Measurements from ENCODE around the gene LRGUK. TPM values are rescaled to one million over a fixed set of nuclear protein-coding genes. Genes with fewer than 3 reads are reported as not detected.
A peak's percentile ranks its signal among the peaks of the same experiment; 100 is the strongest.

LRGUK gene
- total RNA-seq, 2 donors from 2014 or later: 0.36 to 0.98 TPM

DNA sequence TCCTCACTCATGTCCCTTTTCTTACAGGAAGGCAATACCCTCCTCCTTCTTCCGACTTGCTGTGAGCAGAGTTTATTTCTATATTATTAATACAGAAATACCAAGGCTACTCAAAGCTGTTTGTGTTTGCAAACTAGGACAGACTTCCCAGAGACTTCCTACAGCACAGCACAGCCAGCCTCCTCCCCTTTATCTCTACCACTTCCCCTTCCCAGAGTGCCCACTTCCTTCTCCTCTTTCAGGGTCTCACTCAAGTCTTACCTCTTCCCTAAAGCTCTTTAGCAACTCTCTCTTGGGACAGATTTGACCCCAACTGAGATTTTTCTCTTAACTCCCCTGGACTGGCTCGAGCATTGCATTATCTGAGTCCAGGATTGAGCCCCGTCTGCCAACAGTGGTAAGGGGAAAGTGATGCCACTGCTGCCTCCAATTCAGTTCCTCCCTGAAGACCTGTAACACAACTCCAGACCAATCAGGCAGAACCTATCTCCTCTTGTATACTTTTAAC lies 5.5 kb upstream of the LRGUK start:
- no peak for DNase-seq
- no peak for ATAC-seq

DNA sequence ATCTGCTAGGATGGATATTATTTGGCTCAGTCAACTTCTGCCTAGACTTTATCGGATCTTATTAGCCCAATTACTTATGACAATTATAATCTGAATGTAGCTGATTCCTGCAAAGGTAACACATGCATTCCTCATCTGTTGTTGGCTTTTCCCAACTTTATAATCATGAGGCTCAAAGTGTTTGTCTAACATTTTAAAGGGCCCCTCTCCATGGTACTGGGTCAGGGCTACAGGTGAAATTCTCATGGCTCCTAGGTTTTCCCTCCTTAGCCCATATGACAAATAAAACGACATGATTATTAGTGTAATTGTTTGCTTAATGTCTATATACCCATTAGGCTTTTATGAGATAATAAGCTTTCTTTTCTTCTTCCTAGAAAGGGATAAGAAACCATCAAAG lies 4.2 kb upstream of the LRGUK start:
- DNase-seq (no peak), ATAC-seq (no peak)
- intact Hi-C loops (cut with DNase I, micrococcal nuclease): no loop called here

More for the DNA sequence above, 5.5 kb upstream of the LRGUK start:
- intact Hi-C loops (cut with DNase I, micrococcal nuclease): no loop called here

DNA sequence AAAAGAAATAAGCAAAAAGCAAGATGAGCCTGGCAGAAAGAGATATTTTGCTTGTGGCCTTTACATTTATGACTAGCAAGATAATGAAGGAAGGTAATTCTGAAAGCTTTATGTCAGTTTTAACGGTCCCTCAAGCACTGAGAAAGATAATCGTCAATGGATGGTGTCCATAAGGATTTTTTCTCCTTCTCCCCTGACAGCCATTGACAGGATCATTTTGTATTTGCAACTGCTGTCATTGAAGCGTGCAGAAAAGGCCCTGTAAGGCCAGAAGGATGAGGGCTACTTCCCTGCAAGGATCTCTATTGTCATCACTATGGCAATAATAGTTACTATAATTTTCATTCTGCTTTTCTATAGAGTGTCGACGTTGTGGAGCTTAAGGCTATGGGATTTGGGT lies 994 bp upstream of the LRGUK start:
- intact Hi-C loops (cut with DNase I, micrococcal nuclease): no loop called here
- ATAC-seq (no peak), DNase-seq (no peak)

DNA sequence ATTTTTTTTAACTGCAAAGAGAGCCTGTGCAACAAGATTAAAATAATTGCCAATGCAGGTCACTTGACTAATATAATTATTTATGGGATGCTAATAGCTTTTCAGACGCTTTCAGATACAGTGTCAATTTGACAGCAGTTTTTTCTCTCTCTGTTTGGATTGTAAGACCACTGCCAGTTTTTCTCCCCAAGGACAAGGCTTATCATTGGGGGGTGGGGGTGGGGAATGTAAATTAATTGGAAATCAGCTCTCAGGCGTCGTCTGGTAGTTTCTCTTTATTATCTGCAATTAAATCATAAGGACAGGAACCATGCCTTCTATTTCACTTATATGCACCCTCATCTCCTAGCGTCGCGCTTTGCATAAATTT lies 559 bp upstream of the LRGUK start:
- ATAC-seq: no peak
- DNase-seq: no peak
- intact Hi-C loops (cut with DNase I, micrococcal nuclease): no loop called here

DNA sequence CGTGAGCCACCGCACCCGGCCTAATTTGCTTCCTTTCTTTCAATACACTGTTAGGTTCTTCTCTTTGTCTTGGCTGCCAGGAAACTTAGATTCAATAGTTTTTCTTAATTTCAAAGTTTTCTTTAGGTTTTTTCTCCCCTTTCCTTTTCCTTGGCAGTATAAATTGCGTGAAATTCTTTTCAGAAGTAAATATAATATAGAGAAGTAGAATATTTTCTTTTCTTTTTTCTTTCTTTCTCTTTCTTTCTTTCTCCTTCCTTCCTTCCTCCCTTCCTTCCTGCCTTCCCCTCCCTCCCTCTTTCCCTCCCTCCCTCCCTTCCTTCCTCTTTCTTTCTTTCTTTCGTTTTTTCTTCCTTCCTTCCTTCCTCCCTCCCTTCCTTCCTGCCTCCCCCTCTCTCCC lies 1.7 kb downstream of the LRGUK start:
- ATAC-seq: no peak
- no peak for DNase-seq
- intact Hi-C loops (cut with DNase I, micrococcal nuclease): no loop called here

DNA sequence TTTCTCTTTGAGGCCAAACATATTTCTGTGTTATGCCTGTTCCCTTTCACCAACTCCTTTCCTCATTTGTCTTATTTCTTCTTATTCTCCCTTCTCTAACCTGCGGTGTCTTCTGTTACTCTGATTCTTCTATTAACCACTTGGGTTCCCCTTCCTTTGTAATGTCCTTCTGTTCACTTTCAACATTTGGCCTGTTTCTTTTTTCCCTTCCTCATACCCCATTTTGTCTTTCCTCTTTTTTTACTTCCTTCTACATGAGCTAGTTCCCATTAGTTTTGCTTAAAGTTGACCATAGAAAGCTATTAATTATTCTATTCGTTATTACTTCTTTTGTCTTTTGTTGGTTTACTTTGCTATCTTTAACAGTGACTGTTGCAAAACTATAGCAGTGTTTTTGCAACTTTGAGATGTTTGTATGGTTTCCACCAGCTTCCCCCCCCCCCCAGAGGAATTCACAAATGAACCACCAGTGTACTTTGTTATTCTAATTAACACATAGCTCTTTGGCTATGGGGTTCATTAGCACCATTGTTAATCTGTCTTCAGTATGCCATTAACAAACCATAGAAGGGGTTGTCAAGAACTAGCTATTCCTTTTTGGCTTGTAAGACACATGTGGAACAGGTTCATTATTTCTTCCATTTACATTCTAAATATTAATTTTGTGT lies 2.9 kb downstream of the LRGUK start:
- no peak for ATAC-seq
- intact Hi-C loops (cut with DNase I, micrococcal nuclease): no loop called here

DNA sequence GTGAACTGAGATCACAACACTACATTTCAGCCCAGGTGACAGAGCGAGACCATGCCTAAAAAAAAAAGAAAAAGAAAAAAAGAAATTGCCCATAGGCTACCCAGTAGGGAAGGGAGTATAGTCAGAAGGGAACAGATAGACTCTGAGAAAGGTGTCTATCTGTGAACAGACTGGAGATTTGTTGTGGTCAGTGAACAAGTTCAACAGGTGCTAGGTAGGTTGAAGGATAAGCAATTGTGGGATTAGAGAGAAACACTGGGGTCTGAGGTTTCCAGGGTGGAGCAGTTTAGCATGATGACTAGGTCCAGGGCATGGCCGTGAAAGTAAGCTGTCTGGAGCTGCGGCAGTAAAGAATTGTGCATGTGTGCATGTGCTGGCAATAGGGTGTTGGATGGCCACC lies 6.9 kb downstream of the LRGUK start:
- no peak for DNase-seq
- intact Hi-C loops (cut with DNase I, micrococcal nuclease): no loop called here
- ATAC-seq: no peak

More for the DNA sequence above, 2.9 kb downstream of the LRGUK start:
- DNase-seq: no peak

DNA sequence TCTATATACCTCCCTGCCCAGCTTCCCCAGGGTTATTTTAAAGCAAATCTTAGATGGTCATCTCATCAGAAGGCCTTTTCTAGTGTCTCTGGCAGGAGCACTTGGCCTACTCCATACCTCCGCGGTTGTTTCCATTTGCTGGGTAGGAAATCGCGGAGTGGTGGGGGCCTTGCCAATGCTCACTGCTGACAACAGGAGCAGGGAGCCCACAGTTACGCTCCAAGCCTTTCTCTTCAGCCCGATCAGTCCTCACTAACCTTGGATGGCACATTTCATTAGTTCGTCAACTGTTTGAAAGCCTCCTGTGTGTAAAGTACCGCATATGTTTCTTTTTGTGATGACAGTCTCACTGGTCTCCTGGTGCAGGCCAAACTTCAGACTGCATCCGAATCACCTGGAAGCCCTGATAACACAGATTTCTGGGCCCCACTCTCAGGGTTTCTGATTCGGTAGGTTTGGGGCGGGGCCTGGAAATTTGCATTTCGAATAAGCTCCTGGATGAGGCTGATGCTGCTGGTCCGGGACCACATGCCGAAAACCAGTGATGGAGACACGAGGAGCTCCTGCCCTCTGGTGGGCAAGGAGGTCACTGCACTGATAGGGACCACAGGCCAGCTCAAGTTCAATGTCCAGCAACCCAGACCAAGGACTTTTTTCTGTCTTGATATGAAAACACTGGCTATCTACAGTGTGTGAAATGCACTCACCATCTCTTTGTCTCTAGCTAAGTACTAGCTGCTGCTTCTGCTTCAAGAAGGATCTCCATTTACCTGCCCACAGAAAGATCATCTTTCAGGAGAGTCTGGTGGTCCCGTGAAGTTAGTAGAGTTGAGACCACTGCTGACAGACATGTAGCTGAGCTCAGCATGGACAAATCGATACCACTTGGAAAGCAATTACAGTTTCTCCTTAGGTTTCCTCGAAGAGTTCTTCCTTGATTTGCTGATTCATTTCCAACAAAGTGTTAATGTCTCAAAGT lies 14.0 kb downstream of the LRGUK start:
- DNase-seq (peak; percentile 37 to 73), ATAC-seq (peak; percentile 81)
- intact Hi-C loops (cut with DNase I, micrococcal nuclease): loop anchor here in 1 of 2 donors (10.0 kb wide), 1 partner anchor 224 kb away; no protein-coding TSS in a partner anchor

DNA sequence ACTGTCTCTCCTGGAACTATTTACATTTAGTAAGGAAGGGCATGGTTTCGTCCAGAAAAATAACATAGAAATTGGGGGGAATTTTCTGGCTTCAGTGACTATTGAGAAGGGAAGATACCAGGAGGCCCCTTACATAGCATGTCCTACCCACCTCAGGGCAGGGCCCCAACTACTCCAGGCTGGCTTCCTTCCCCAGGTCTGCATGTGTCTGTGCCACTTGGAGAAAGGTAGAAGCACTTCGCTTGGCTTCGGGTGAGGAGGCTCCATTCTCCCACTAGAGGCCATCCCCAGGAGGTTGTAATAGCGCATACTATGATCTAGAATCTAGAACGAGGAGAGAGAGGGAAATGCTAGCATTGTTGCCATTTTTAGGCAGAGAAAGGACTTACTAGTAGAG lies 14.7 kb downstream of the LRGUK start:
- DNase-seq (no peak), ATAC-seq (no peak)
- intact Hi-C loops (cut with DNase I, micrococcal nuclease): loop anchor here in 1 of 2 donors (10.0 kb wide), 1 partner anchor 223 kb away; no protein-coding TSS in a partner anchor

DNA sequence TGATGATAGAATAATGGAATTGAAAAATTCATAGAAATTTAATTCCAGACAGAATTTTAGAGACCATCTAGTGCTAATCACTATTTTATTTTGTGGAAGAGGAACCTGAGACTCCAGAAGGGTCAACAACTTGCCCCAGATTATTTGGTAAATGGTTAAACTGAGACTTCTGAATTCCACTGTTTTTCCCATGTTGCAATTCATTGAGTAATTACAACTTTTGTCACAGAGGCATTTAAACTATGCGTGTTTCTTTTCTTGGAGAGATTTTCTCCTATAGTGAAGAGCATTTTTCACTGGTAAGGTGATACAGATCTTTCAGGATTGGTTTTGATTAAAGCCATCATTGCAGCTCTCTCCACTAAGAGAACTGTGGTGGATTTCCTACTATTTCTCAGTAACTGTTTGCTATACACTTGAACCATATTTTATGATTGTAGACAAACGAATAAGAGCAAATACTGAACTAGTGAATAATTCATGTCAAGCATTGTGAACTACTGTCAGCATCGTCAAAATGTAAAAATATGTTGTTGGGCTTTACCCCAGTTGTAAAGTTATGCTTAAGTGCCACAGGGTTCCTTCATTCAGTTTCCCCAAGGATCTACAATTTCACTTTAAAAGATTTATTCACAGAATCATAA lies 26.5 kb downstream of the LRGUK start:
- DNase-seq (no peak), ATAC-seq (no peak)
- intact Hi-C loops (cut with DNase I, micrococcal nuclease): no loop called here

DNA sequence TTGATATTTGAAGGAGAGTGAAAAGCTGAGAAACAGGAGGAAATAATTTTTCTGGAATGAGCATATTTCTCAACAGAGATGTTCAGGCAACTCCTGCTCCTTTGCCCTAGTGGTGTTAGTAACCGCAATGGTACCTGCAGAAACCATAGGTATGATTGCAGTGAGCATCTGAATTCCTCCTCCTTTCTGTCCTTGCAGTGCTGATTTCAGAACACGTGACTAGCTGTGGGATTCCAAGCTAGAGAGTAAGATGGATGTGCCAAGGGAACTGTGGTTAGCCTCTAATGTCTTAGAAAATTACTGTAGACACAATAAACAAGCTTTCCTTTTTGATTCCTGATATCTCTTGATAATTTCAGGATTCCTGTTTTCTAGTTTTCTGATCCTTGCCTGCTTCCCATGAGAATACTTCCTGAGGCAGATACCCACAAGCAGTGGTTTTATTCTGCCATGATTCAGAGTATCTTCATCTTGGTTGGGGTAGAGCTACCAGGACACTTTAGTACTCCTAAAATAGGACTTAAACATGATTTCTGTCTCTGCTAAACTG lies 27.5 kb downstream of the LRGUK start:
- DNase-seq (no peak), ATAC-seq (no peak)
- intact Hi-C loops (cut with DNase I, micrococcal nuclease): no loop called here

DNA sequence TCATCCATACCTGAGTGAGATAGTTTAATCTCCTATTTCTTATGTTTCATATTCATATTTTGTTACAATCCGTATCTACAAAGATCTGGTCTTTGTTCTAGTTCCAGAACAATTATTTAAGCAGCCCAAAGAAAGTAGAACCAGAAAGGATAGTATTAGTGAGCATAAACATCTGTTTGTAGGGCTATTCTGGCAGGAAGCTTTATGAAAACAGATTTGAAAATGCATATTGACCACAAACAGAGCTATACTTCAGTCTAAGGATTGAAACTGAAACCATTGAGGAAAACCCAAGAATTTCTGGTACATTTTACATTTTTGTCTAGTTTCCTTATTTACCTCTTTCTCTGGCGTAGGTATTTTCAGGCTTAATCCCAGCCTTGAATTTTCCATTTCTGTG lies 28.1 kb downstream of the LRGUK start:
- intact Hi-C loops (cut with DNase I, micrococcal nuclease): no loop called here
- ATAC-seq: no peak

DNA sequence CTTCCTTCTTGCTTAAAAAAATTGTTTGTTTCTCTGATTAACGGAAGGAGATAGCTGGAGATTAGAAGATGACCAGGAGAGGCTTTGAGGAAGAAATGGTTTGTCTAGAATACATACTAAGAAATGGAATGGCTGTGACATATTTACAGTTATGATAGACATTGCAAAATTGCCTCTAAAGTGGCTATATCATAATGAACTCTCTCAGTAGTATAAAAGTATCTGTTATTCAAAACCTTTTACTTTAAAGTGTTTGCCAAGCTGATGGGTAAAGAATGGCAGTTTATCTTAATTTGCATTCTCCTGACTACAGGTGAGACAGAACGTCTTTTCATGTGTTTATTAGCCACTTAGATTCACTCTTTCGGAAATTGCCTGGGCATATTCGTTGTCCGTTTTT lies 28.7 kb downstream of the LRGUK start:
- DNase-seq (no peak), ATAC-seq (no peak)
- intact Hi-C loops (cut with DNase I, micrococcal nuclease): no loop called here

More for the DNA sequence above, 28.1 kb downstream of the LRGUK start:
- DNase-seq: no peak

DNA sequence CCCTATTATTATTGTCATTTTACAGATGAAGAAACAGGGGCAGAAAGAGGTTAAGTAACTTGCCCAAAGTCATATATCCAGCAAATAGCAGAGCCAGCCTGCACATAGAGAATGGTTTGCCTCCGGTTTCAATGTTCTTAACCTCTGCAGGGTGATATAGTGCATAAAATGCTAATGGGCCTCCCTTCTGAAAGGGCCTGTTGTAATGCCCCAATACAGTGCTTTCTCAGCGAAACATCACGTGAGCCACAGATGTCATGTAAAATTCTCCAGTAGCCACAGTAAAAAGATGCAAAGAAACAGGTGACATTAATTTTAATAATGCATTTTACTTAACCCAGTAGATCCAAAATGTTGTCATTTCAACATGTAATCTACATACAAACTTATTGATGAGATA lies 38.1 kb downstream of the LRGUK start:
- no peak for ATAC-seq
- intact Hi-C loops (cut with DNase I, micrococcal nuclease): no loop called here
- DNase-seq: no peak

DNA sequence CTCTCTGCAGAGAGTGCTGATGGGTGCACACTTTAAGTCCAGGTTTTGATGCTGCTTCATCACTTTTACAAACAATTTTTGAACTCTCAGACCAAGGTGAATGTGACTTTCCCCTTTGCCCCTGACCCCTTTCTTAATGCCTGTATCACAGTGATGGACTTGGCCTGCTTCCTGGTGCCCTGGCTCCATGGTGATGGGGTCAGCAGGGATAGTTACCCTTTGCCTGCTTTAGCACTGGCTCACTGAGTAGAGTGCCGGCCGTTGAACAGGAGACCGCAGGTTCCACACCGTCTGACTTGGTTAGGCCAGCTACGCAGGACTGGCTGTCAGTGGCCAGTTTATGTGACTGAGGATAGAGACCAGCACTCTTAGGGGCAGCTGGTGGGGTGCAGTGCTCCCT lies 40.1 kb downstream of the LRGUK start:
- DNase-seq (no peak), ATAC-seq (no peak)
- intact Hi-C loops (cut with DNase I, micrococcal nuclease): no loop called here

DNA sequence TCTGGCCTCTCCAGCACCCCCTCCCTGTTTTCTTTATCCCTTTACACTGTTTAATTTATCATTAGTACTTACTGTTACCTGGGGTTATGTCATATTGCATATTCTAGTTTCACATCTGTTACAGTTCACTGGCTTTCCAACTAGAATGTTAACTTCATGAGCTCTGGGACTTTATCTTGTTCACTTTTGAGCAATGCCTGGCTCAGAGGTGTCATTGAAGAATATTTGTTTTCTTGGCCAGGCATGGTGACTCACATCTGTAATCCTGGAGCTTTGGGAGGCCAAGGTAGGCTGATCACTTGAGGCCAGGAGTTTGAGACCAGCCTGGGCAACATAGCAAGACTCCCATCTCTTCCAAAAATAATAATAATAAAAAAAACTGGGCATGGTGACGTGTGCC lies 40.7 kb downstream of the LRGUK start:
- DNase-seq (no peak), ATAC-seq (no peak)
- intact Hi-C loops (cut with DNase I, micrococcal nuclease): no loop called here

DNA sequence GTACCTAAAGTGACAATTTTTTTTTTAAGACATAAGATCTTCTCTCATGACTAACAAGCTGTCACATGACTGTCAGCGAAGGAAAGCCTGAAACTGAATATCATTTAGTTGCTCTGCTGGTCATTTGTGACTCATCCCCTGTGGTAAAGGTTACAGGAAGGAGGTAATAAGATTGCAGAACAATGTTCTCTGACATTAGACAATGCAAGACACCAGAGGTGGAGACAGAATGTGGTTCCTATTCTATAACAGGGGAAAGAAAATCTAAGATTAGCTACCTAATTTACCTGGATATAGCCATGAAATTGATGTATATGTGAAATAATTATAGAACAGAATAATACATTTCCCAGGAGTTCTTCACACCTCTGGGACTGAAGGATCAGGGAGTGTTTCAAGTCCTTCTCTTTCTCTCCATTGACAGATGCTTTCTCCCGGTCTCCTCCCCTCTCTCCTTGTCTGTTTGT lies 47.7 kb downstream of the LRGUK start:
- ATAC-seq: peak; percentile 88
- intact Hi-C loops (cut with DNase I, micrococcal nuclease): no loop called here
- DNase-seq: no peak

DNA sequence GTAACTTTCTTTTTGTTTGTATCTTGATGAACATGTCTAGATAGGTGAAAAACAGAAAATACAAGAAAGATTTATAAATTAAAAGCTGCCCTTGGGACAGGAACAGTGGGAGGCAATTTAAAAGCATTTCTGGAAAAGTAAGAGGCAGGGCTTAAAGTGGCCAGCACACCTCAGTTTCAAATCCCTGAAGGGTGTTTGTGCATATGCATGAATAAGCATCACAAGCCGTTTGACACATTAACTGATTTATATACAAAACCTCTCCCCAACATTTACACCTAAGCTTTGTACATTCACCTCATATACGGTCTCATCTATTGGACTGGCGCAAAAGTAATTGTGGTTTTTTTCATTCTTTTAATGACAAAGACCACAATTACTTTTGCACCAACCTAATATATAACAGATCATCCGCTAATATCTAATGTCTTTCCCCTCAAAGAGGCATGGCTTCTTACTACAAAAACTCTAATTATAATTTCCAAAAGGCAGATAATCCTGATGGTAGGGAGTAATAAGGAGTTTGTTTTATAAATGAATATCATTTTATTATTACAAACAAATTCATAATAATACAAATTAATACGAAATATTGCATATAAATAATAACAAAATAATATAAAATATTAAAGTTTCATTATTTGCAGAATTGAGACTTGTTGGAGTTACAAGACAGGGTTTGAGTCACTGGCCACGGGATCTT lies 48.3 kb downstream of the LRGUK start:
- DNase-seq (no peak), ATAC-seq (no peak)
- intact Hi-C loops (cut with DNase I, micrococcal nuclease): no loop called here

DNA sequence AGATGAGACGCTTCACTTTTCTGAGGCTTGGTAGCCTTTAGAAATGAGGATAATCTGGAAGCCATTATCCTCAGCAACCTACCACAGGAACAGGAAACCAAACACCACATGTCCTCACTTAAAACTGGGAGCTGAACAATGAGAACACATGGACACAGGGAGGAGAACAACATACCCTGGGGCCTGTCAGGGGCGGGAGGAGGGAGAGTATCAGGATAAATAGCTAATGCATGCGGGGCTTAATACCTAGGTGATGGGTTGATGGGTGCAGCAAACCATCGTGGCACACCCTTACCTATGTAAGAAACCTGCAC lies 48.9 kb downstream of the LRGUK start:
- intact Hi-C loops (cut with DNase I, micrococcal nuclease): no loop called here
- ATAC-seq (no peak), DNase-seq (no peak)
